Measurements from ENCODE around the gene THAP3. TPM values are rescaled to one million over a fixed set of nuclear protein-coding genes. Genes with fewer than 3 reads are reported as not detected.
A peak's percentile ranks its signal among the peaks of the same experiment; 100 is the strongest.

Gene THAP3
- total RNA-seq, 4 donors from 2014 or later, result 13.8 to 34.6 (median 25.0) TPM

DNA sequence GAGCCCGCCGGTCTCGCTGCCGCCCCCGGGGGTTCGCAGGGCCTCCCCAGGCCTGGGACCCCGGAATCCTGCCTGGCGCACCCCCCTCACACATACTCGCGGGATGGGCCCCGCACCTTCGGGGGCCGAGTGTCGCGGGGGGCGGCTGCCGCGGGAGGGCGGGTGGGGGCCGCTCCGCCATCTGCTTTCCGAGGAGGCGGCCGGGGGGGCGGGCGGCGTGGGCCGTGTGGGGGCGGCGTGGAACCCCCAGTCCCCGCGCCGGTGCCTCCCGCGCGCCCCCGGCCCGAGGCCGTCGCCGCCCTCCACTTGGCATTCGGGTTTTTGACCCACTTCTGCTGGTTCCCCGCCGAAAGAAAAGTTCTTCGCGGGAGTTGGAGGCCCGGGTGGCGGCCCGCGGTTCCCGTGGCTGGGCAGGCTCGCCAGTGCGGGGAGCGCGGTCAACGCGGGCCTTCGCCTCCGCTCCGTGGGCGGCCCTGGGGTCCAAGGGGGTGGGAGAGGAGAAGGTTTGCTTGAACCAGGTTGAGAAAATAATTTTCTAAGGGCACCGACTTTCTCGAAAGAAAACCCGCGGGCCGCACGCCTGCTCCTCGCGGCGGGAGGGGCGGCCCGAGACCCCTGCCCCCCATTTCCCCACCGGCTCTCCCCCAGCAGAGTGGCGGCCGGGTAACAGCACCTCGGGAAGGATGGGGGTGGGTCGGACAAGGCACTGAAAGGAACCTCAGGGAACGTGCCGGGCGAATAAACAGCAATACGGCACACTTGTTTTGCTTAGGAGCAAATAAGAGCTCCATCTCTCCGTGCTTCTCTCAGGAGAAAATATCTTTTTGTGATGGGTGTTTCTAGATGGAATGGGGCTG is 9.5 kb upstream of the THAP3 start:
- Histone ChIP-seq H3K4me1 (peaks cover 25 to 58% (median 55%) of the 10 kb centered on the region in 4 donors), H3K27me3 (no peaks in the 10 kb centered on the region), H3K4me3 (peak overlapping the region; percentile 91 to 100 (median 98)), H3K27ac (replicated peaks in 1 of 4) (peak overlapping the region; percentile 94 to 100 (median 99)), H3K9me3 (no peaks in the 10 kb centered on the region), H3K36me3 (peaks cover 8 to 33% (median 19%) of the 10 kb centered on the region in 4 donors)
- TF ChIP-seq POLR2AphosphoS5 (IDR thresholded peaks at IDR 0.05) (no peak), POLR2A (IDR thresholded peaks at IDR 0.05; ENCODE audit: low read depth) (no peak), EP300 (IDR thresholded peaks at IDR 0.05) (no peak)
- TF ChIP-seq, protein P1, sequence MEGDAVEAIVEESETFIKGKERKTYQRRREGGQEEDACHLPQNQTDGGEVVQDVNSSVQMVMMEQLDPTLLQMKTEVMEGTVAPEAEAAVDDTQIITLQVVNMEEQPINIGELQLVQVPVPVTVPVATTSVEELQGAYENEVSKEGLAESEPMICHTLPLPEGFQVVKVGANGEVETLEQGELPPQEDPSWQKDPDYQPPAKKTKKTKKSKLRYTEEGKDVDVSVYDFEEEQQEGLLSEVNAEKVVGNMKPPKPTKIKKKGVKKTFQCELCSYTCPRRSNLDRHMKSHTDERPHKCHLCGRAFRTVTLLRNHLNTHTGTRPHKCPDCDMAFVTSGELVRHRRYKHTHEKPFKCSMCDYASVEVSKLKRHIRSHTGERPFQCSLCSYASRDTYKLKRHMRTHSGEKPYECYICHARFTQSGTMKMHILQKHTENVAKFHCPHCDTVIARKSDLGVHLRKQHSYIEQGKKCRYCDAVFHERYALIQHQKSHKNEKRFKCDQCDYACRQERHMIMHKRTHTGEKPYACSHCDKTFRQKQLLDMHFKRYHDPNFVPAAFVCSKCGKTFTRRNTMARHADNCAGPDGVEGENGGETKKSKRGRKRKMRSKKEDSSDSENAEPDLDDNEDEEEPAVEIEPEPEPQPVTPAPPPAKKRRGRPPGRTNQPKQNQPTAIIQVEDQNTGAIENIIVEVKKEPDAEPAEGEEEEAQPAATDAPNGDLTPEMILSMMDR (IDR thresholded peaks at IDR 0.05), result no peak
- WGBS, result under 1% methylated on average over 23 of the region's 82 CpGs
- no peak for DNase-seq (ENCODE audit: extremely low spot score)
- intact Hi-C loops (cut with DNase I), result no loop called here

DNA sequence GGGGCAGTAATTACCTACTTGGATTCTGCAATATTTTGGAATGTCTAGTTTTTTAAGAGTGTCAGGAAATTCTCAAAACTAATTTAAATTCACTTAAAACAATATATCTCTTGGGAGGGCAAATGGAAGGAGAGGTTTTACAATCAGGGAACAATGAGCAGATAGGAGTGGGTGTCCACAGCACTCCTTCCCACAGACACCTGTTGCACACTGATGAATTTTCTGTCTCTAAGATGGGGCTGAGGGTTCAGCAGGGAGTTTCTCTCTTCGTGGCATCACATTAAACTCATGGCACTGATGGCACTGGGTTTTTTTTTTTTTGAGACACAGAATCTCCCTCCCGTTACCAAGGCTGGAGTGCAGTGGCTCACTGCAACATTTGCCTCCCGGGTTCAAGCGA is 5.6 kb upstream of the THAP3 start:
- Histone ChIP-seq H3K27me3 (no peaks in the 10 kb centered on the region), H3K4me3 (no peak overlapping the region), H3K4me1 (peaks cover 10 to 51% (median 40%) of the 10 kb centered on the region in 4 donors), H3K27ac (replicated peaks in 1 of 4) (no peak overlapping the region), H3K9me3 (no peaks in the 10 kb centered on the region), H3K36me3 (peaks cover 30 to 71% (median 49%) of the 10 kb centered on the region in 4 donors)
- 65% methylated on average over 4 of the region's 4 CpGs for WGBS
- intact Hi-C loops (cut with DNase I), result no loop called here
- TF ChIP-seq, protein P1 (IDR thresholded peaks at IDR 0.05), result no peak
- no peak for TF ChIP-seq POLR2AphosphoS5 (IDR thresholded peaks at IDR 0.05)
- no peak for TF ChIP-seq EP300 (IDR thresholded peaks at IDR 0.05)
- TF ChIP-seq POLR2A (IDR thresholded peaks at IDR 0.05; ENCODE audit: low read depth), result no peak
- DNase-seq (ENCODE audit: extremely low spot score), result no peak

GRCh38 chr1:6621429-6622391 is 3.0 kb upstream of the THAP3 start:
- intact Hi-C loops (cut with DNase I), result no loop called here
- Histone ChIP-seq H3K9me3 (no peaks in the 10 kb centered on the region), H3K27me3 (no peaks in the 10 kb centered on the region), H3K4me1 (peaks cover 17 to 56% (median 43%) of the 10 kb centered on the region in 4 donors), H3K36me3 (peaks cover 30 to 71% (median 49%) of the 10 kb centered on the region in 4 donors), H3K27ac (replicated peaks in 1 of 4) (peak overlapping the region; percentile 7 to 92 (median 71)), H3K4me3 (no peak overlapping the region)
- DNase-seq (ENCODE audit: extremely low spot score), result no peak
- 91% methylated on average over 15 of the region's 41 CpGs for WGBS
- TF ChIP-seq POLR2AphosphoS5 (IDR thresholded peaks at IDR 0.05) (no peak), EP300 (IDR thresholded peaks at IDR 0.05) (no peak), POLR2A (IDR thresholded peaks at IDR 0.05; ENCODE audit: low read depth) (no peak)
- TF ChIP-seq, protein P1 (IDR thresholded peaks at IDR 0.05), result no peak

- peak overlapping the region; percentile 52 to 92 (median 91) for H3K27ac ChIP-seq (replicated peaks in 1 of 4)
- intact Hi-C loops (cut with DNase I), result no loop called here
- no peaks in the 10 kb centered on the region for H3K9me3 ChIP-seq
- no peaks in the 10 kb centered on the region for H3K27me3 ChIP-seq
- no peak for DNase-seq (ENCODE audit: extremely low spot score)
- H3K4me3 ChIP-seq, result no peak overlapping the region
- H3K36me3 ChIP-seq, result peaks cover 30 to 72% (median 50%) of the 10 kb centered on the region in 4 donors
- H3K4me1 ChIP-seq, result peaks cover 17 to 59% (median 43%) of the 10 kb centered on the region in 4 donors
- WGBS, result 81% methylated on average over 9 of the region's 10 CpGs
- no peak for TF ChIP-seq POLR2A (IDR thresholded peaks at IDR 0.05; ENCODE audit: low read depth)
- TF ChIP-seq EP300 (IDR thresholded peaks at IDR 0.05), result no peak
- TF ChIP-seq, protein P1 (IDR thresholded peaks at IDR 0.05), result no peak
- no peak for TF ChIP-seq POLR2AphosphoS5 (IDR thresholded peaks at IDR 0.05)
These were observed 2.1 kb upstream of the THAP3 start for GRCh38 chr1:6622396-6623152.

Data from esophagus muscularis mucosa (tissue), 4 donors.